ENCODE data around the gene CCNDBP1. TPM values are rescaled to one million over a fixed set of nuclear protein-coding genes. Genes with fewer than 3 reads are reported as not detected.

CCNDBP1 gene
- total RNA-seq, 1 donor from 2014 or later, result 37.0 TPM

DNA sequence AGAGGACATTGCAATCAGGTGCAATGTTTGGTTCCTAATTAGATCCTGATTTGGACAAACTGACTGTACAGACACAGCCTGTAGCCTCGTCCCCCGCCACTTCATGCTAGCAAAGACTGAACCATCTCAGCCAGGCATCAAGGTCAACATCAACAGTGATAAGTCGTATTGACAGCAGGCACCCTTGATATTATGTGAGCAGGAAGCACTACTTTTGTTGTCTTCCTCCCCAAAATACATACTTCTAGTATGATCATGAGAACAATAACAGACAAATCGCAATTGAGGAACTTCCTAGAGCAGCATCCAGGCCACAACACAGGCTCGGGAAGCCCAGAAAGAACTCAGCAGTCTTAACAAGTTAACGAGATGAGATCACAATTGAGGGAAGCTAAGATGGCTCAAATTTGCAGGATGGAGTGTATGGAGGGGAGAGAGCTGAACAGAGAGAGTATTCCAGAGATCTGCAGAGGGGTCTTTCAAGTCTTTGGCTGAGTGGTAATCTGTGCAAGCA is 61.1 kb downstream of the CCNDBP1 start:
- Histone ChIP-seq H4K20me1 (ENCODE audit: insufficient read depth, low read length) (no peaks in the 10 kb centered on the region), H3K27ac (ENCODE audit: low read depth, low read length) (no peak overlapping the region), H3K36me3 (ENCODE audit: insufficient read depth, low read length) (no peaks in the 10 kb centered on the region), H3K27me3 (ENCODE audit: insufficient read depth, low read length) (peaks cover 14% of the 10 kb centered on the region), H3K4me1 (ENCODE audit: insufficient read depth, low read length) (peaks cover 10% of the 10 kb centered on the region), H3K9ac (ENCODE audit: low read length) (no peak overlapping the region), H3K4me2 (ENCODE audit: low read length) (no peak overlapping the region), H3K79me2 (ENCODE audit: insufficient read depth, low read length) (no peaks in the 10 kb centered on the region), H3K9me3 (ENCODE audit: insufficient read depth, low read depth, low read length) (no peaks in the 10 kb centered on the region), H3K4me3 (ENCODE audit: insufficient read depth, low read depth, low read length) (no peak overlapping the region), H2AFZ (ENCODE audit: low read depth, low read length) (no peak overlapping the region)
- FAIRE-seq, result no peak
- no peak for DNase-seq (ENCODE audit: low read depth)
- Mint-ChIP-seq H3K4me1 (ENCODE audit: low read depth, unreplicated experiment) (peaks cover 3% of the 10 kb centered on the region), H3K4me3 (ENCODE audit: unreplicated experiment) (no peak overlapping the region), H3K27me3 (ENCODE audit: low read depth, unreplicated experiment) (peaks cover 23% of the 10 kb centered on the region), H3K27ac (ENCODE audit: unreplicated experiment) (no peak overlapping the region), H3K36me3 (ENCODE audit: low read depth, unreplicated experiment) (no peaks in the 10 kb centered on the region), H3K9me3 (ENCODE audit: unreplicated experiment) (peaks cover 3% of the 10 kb centered on the region)
- TF ChIP-seq EZH2 (IDR thresholded peaks at IDR 0.05; ENCODE audit: insufficient read depth, low read length), result no peak
- TF ChIP-seq, protein P1, sequence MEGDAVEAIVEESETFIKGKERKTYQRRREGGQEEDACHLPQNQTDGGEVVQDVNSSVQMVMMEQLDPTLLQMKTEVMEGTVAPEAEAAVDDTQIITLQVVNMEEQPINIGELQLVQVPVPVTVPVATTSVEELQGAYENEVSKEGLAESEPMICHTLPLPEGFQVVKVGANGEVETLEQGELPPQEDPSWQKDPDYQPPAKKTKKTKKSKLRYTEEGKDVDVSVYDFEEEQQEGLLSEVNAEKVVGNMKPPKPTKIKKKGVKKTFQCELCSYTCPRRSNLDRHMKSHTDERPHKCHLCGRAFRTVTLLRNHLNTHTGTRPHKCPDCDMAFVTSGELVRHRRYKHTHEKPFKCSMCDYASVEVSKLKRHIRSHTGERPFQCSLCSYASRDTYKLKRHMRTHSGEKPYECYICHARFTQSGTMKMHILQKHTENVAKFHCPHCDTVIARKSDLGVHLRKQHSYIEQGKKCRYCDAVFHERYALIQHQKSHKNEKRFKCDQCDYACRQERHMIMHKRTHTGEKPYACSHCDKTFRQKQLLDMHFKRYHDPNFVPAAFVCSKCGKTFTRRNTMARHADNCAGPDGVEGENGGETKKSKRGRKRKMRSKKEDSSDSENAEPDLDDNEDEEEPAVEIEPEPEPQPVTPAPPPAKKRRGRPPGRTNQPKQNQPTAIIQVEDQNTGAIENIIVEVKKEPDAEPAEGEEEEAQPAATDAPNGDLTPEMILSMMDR (IDR thresholded peaks at IDR 0.05; ENCODE audit: insufficient read depth, low read depth, low read length), result no peak

Other genes with a start within 250 kb of the CCNDBP1 start
- gene UBR1, start 79.4 kb upstream of the CCNDBP1 start, total RNA-seq, result 25.7 and 28.2 TPM in 2 replicates
- 14.0 and 15.2 TPM in 2 replicates for gene TMEM62, start 51.8 kb upstream of the CCNDBP1 start, total RNA-seq
- not detected in 2 replicates for gene EPB42, start 35.6 kb downstream of the CCNDBP1 start, total RNA-seq
- 0.16 TPM in 1 of 2 replicates, not detected in the other for gene TGM5, start 81.5 kb downstream of the CCNDBP1 start, total RNA-seq
- gene TGM7, start 116.9 kb downstream of the CCNDBP1 start, total RNA-seq, result not detected in 2 replicates
- gene LCMT2, start 145.2 kb downstream of the CCNDBP1 start, total RNA-seq, result 4.7 and 4.8 TPM in 2 replicates
- gene ZSCAN29, start 185.6 kb downstream of the CCNDBP1 start, total RNA-seq, result 25.5 and 27.8 TPM in 2 replicates
- 10.3 and 12.0 TPM in 2 replicates for gene TUBGCP4, start 185.7 kb downstream of the CCNDBP1 start, total RNA-seq